GM21786 (cell line): Measurements from ENCODE around the gene RNF150.
"Not testable (repeated sequence)": the region's sequence is repeated elsewhere in the genome, so short reads cannot be mapped to it uniquely, and the experiment has no call there.

ENCODE experiments used
- ATAC-seq: cut with Tn5 transposase; IDR thresholded peaks from one replicate; pipeline ENCODE4 v1.9.1; 2021; ENCODE audit not compliant: unreplicated experiment

RNF150 gene

DNA sequence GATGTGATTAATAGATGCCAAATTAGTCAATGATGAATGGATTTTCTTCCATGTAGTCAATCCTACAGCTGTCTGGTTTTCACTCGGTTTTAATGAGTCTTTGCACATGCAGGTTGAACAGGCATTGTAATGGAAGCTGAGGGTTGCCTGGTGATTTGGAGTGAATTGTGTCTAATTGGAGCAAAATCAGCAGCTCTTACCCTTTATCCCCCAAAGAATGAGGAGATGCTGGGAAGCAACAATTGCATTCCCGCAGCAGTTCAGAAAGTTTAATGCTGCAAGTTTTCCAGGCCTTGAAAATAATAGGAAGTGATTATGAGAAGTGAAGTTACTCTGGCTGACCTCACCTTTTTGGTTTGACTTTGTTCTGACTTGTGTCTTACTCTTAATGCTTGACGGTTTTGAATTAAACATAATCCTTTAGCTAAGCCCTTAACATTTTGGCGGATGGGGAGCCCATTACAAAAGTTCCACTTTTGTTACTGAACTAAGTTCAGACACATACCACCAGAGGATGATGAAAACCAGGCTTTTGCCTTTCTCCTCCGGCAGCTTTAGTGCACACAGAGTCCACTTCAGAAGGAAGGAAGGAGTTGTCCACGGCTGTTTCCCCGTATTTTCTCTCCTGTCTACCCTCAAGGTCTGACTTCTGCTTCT, 298.3 kb downstream of the RNF150 start:
- ATAC-seq: no peak

DNA sequence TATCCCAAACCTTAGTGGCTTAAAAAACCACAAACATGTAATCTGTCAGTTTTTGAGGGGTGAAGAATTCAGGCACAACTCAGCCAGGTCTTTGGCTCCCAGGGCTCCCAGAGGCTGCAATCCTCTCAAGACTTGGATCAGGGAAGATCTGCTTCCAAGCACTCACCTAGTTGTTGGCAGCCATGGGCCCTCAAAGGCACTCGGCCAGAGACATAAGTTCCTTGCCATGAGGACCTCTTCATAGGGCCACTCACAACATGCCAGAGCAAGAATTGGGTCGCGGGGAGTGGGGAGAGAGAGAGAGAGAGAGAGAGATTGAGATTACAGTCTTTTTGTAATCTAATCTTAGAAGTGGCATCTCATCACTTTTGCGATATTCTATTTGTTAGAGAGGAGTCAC, 300.0 kb downstream of the RNF150 start:
- no peak for ATAC-seq

DNA sequence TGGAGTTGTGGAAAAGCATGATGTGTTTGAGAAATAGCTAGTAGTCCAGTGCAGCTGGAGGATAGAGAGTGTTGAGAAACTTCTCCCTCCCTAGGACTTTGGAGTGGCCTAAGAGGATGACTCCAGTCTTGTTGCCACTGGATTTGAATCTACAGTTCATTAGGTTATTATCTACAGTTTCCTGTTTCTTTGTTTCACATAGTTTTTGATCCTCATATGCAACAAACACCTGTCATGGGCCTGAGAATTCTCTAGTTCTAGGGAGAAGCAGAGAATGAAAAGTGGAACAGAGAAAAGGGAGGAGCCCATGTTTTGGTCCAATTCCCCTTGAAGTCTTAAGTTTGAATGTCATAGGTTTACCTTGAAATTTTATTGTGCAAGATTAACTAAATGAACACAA, 303.4 kb downstream of the RNF150 start:
- peak; percentile 87 for ATAC-seq

DNA sequence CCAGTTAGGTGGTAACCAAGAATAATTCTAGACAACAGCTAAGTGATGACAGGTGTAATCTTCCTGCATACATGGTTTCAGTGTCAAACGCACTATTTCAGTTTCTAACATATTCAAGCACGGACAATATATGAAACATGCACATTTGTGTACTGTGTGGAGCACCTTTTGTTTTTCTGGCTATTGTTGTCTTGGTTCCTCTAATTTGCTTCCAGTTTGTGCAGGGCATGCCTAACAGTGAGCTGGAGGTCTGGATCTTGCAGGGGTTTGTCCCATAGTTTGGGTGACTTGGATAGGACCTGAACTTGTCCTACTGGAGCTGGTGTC, 306.6 kb downstream of the RNF150 start:
- no peak for ATAC-seq

DNA sequence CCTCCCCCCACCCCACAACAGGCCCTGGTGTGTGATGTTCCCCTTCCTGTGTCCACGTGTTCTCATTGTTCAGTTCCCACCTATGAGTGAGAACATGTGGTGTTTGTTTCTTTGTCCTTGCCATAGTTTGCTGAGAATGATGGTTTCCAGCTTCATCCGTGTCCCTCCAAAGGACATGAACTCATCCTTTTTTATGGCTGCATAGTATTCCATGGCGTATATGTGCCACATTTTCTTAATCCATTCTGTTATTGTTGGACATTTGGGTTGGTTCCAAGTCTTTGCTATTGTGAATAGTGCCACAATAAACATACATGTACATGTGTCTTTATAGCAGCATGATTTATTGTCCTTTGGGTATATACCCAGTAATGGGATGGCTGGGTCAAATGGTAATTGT, 312.7 kb downstream of the RNF150 start:
- not testable (repeated sequence) for ATAC-seq

DNA sequence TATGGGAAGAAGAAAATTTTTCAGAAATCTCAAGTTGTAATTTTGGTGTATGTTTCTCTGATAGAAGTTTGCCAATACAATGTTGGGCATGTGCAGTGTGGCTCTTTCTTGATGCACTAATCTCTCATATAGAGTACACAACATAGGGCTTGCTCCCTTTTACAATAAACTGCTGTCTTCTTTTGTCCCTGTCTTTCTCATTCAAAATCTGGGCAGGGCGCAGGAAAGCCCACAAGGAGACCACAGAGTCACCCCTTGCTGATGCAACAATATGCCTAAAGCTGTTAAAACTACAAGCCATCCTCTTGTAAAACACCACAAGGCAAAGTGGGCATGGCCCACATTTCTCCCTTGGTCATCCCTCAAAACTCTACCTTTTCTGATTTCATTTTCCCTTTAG, 313.7 kb downstream of the RNF150 start:
- ATAC-seq: no peak

DNA sequence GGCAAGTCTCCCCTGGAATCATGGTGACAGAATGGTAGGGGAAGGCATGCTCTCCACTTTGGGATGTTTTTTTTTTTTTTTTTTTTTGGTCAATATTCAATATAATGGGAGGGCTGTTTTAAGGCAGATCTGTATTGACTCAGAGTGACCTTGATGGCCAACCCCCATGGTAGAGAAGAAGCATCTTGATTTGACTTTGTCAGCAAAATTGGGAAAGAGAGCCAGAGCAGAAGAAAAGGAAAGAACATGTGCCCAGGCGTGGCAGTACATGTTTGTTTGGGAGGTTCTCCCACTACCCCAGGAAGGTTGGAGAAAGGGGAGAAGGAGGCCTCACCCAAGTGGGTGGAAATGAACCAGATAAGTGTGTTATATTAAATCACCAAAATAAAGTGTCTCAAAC, 314.8 kb downstream of the RNF150 start:
- ATAC-seq: no peak

DNA sequence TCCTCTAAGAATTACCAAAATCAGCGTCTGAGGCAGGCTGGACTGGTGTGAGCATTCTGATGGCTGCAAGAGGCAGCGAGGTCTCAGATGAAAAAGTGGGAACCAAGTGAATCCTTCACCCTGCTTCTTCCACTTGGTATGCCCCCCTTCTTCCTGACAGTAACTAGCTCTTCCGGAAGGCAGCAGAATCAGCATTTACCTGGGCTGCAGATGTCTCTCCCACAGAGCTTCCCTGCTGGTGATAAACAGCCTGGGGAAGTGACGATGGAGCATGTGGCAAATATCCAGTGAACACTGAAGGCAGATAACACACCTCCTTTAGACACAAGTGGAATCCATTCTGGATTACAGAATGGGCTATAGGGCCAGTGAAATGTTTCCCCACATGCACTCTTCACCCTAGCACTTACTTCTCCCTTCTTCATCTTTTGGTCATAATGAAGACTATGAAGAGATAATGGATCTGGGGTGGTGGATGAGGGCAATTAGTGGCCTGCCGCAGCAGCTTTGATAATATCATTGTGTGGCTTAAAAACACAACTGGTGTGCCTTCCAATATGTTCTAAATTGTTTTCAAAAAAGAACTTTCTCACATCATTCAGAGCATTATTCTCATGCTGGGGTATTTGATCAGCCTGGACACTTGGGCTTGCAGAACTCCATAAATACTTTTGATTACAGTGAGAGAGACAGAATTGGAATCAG, 316.3 kb downstream of the RNF150 start:
- no peak for ATAC-seq

DNA sequence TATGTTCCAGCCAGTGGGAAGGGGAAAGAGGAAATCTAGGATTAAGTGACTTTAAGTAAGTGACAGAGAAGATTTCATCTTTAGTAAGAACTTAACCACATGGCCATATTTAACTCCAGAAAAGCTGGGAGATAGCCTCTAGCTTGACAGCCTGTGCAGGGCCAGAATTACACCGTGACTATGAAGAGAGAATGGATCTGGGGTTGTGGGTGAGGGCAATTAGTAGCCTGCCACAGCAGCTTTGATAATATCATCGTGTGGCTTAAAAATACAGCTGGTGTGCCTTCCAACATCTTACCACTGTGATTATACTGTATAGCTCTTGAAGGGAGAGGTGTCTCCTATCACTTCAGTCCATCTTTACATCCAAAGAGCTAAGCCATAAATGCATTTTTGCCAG, 319.5 kb downstream of the RNF150 start:
- no peak for ATAC-seq

DNA sequence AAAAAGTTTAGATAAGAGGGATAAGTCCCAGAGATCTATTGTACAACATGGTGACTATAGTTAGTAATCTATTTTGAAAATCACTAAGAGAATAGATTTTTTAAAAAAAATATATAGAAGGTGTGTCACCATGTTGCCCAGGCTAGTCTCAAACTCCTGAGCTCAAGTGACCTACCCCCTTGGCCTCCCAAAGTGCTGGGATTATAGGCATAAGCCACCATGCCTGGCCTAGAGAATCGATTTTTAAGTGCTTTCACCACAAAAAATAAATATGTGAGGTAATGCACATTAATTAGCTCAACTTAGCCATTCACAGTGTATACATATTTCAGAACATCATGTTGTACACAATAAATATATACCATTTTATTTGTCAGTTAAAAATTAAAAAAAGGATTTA, 320.4 kb downstream of the RNF150 start:
- no peak for ATAC-seq

DNA sequence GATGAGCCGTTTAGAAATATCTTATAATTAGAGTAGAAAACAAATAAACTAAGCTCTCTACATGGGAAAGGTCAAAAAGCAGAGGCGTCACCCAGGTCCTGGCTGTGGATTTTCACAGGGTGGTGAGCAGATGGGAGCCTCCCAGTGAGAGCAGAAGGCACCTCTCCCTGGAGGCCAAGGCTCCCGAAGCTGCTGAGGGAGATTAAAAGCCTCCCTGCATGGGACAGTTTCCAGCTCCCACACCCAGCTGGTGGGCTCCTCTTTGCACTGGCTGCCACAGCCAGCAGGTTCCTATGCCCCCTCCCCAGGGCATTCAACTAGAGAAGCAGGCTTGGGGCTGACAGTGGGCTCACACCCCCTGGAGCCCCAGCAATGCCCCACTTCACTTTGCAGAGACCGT, 321.8 kb downstream of the RNF150 start:
- no peak for ATAC-seq

DNA sequence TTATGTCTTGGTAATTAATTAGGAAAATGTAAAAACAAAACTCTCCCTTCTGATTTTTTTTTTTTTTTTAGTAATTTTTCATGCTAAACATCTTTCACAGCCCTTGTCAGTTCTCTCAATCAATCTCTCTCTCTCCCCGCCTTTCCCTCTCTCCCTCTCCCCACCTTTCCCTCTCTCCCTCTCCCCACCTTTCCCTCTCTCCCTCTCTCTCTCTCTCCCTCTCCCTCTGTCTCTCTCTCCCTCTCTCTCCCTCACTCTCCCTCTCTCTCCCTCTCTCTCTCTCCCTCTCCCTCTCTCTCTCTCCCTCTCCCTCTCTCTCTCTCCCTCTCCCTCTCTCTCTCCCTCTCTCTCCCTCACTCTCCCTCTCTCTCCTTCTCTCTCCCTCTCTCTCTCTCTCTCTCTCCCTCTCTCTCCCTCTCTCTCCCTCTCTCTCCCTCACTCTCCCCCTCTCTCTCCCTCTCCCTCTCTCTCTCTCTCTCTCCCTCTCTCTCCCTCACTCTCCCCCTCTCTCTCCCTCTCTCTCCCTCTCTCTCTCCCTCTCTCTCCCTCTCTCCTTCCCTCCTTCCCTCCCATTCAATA, 322.6 kb downstream of the RNF150 start:
- ATAC-seq: not testable (repeated sequence)
